BE2C (cell line): Measurements from ENCODE around the gene TMEM82.

Experiments
- DNase-seq: peaks from one replicate; pipeline ENCODE4 v3.0.0-alpha.2; 2020
- H3K27me3 ChIP-seq: fragments of 250-450 bp; sonication (Bioruptor Pico); 2 replicates; pipeline ENCODE4 v1.5.1; 2020; ENCODE audit warnings: mild to moderate bottlenecking
- H3K36me3 ChIP-seq: fragments of 250-450 bp; sonication (Bioruptor Pico); 2 replicates; pipeline ENCODE4 v1.5.1; 2020; ENCODE audit warnings: mild to moderate bottlenecking
- H3K4me1 ChIP-seq: fragments of 250-450 bp; sonication (Bioruptor Pico); 2 replicates; pipeline ENCODE4 v1.5.1; 2020
- H3K4me3 ChIP-seq: 2 replicates; pipeline ENCODE4 v1.5.1; 2011; ENCODE audit warnings: low read depth, low read length
- H3K9me3 ChIP-seq: fragments of 250-450 bp; sonication (Bioruptor Pico); 2 replicates; pipeline ENCODE4 v1.5.1; 2020
- CTCF ChIP-seq: IDR thresholded peaks from 2 replicates; pipeline ENCODE4 v1.5.1; 2012; ENCODE audit warnings: mild to moderate bottlenecking, low read depth, low read length

TMEM82 gene

GRCh38 chr1:15770313-15770962 is 28.1 kb downstream of the TMEM82 start:
- Histone ChIP-seq H3K4me3 (no peak overlapping the region), H3K36me3 (no peaks in the 10 kb centered on the region), H3K27me3 (no peaks in the 10 kb centered on the region), H3K9me3 (no peaks in the 10 kb centered on the region), H3K4me1 (no peaks in the 10 kb centered on the region)
- no peak for DNase-seq
- no peak for TF ChIP-seq CTCF

- no peak for DNase-seq
- Histone ChIP-seq H3K36me3 (no peaks in the 10 kb centered on the region), H3K4me1 (no peaks in the 10 kb centered on the region), H3K4me3 (no peak overlapping the region), H3K27me3 (no peaks in the 10 kb centered on the region), H3K9me3 (no peaks in the 10 kb centered on the region)
- TF ChIP-seq CTCF, result no peak
Measured at GRCh38 chr1:15771836-15772515, 29.7 kb downstream of the TMEM82 start.

- no peak for DNase-seq
- no peak for TF ChIP-seq CTCF
- no peaks in the 10 kb centered on the region for H3K36me3 ChIP-seq
- no peaks in the 10 kb centered on the region for H3K9me3 ChIP-seq
- no peaks in the 10 kb centered on the region for H3K27me3 ChIP-seq
- H3K4me1 ChIP-seq, result no peaks in the 10 kb centered on the region
- H3K4me3 ChIP-seq, result no peak overlapping the region
Measured at GRCh38 chr1:15775706-15776105, 33.4 kb downstream of the TMEM82 start.

- DNase-seq, result no peak
- Histone ChIP-seq H3K27me3 (no peaks in the 10 kb centered on the region), H3K4me3 (no peak overlapping the region), H3K36me3 (no peaks in the 10 kb centered on the region), H3K9me3 (no peaks in the 10 kb centered on the region), H3K4me1 (no peaks in the 10 kb centered on the region)
- no peak for TF ChIP-seq CTCF
Measured at GRCh38 chr1:15777909-15778707, 35.8 kb downstream of the TMEM82 start.

GRCh38 chr1:15785683-15786082 is 43.4 kb downstream of the TMEM82 start:
- Histone ChIP-seq H3K9me3 (no peaks in the 10 kb centered on the region), H3K4me3 (no peak overlapping the region), H3K36me3 (no peaks in the 10 kb centered on the region), H3K27me3 (no peaks in the 10 kb centered on the region), H3K4me1 (no peaks in the 10 kb centered on the region)
- no peak for TF ChIP-seq CTCF
- DNase-seq, result no peak
